ENCODE data around the gene RFLNA.

DNA sequence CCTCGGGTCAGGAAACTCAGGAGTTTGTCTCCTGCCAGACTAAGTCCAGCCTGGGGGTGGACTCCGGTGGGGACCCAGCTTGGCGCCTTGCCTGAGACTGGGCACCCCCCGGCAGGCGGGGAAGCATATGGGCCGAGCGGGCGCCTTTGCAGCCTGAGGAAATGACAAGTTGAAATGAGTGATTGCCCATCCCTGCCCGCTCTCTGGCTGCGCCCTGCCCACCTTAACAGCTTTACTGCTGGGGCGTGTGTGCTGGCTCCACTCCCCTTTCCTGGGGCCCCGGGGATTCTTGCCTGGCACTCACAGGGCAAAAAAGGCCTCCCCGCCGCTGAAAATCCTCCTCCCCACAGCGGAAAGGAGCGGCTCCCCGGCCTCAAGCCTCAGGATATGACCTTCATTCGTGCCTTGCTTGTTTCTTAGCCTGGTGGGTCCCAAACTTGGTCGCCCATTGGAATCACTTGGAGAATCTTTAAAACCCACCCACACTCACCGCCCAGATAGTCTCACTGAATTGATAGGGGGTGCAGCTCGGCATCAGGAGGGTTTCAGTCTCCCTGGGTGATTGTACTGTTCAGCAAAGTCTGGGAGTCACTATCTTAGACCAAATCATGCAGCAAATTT lies 1.5 kb downstream of the RFLNA start:
- TF ChIP-seq RAD21 (IDR thresholded peaks at IDR 0.05; ENCODE audit: low read depth) (no peak), TAF1 (IDR thresholded peaks at IDR 0.05; ENCODE audit: low read depth) (no peak), TEAD4 (IDR thresholded peaks at IDR 0.05) (no peak), EP300 (IDR thresholded peaks at IDR 0.05; ENCODE audit: borderline replicate concordance) (no peak), YY1 (IDR thresholded peaks at IDR 0.05; ENCODE audit: low read depth) (no peak), FOXM1 (IDR thresholded peaks at IDR 0.05; ENCODE audit: borderline replicate concordance, low read depth) (no peak)
- TF ChIP-seq, protein P1, sequence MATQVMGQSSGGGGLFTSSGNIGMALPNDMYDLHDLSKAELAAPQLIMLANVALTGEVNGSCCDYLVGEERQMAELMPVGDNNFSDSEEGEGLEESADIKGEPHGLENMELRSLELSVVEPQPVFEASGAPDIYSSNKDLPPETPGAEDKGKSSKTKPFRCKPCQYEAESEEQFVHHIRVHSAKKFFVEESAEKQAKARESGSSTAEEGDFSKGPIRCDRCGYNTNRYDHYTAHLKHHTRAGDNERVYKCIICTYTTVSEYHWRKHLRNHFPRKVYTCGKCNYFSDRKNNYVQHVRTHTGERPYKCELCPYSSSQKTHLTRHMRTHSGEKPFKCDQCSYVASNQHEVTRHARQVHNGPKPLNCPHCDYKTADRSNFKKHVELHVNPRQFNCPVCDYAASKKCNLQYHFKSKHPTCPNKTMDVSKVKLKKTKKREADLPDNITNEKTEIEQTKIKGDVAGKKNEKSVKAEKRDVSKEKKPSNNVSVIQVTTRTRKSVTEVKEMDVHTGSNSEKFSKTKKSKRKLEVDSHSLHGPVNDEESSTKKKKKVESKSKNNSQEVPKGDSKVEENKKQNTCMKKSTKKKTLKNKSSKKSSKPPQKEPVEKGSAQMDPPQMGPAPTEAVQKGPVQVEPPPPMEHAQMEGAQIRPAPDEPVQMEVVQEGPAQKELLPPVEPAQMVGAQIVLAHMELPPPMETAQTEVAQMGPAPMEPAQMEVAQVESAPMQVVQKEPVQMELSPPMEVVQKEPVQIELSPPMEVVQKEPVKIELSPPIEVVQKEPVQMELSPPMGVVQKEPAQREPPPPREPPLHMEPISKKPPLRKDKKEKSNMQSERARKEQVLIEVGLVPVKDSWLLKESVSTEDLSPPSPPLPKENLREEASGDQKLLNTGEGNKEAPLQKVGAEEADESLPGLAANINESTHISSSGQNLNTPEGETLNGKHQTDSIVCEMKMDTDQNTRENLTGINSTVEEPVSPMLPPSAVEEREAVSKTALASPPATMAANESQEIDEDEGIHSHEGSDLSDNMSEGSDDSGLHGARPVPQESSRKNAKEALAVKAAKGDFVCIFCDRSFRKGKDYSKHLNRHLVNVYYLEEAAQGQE (IDR thresholded peaks at IDR 0.05; ENCODE audit: low read depth) = no peak

Data from Ishikawa (cell line).